OCI-LY1 (cell line): ENCODE results near the gene GLYAT.

Source experiments
- H2AFZ ChIP-seq: fragments of 200-600 bp; sonication (generic), shearing (Covaris generic); 2 replicates; pipeline ENCODE4 v1.6.0; 2014; ENCODE audit warnings: antibody characterized with exemption, mild to moderate bottlenecking, low read length
- H3F3A ChIP-seq: fragments of 200-600 bp; sonication (generic), shearing (Covaris generic); 2 replicates; pipeline ENCODE4 v1.6.0; 2014; ENCODE audit warnings: mild to moderate bottlenecking, antibody characterized with exemption, low read length, moderate library complexity; ENCODE audit not compliant: insufficient read depth
- H3K27ac ChIP-seq: fragments of 200-600 bp; sonication (generic); 2 replicates; pipeline ENCODE4 v1.5.1; 2014; ENCODE audit warnings: low read length, mixed run types, mild to moderate bottlenecking, low read depth; ENCODE audit not compliant: poor library complexity, severe bottlenecking
- H3K27me3 ChIP-seq: fragments of 200-600 bp; sonication (generic); 2 replicates; pipeline ENCODE4 v1.6.0; 2014; ENCODE audit warnings: antibody characterized with exemption, mild to moderate bottlenecking, low read length, moderate library complexity; ENCODE audit not compliant: insufficient read depth
- H3K36me3 ChIP-seq: fragments of 200-600 bp; sonication (generic); 2 replicates; pipeline ENCODE4 v1.6.1; 2014; ENCODE audit warnings: mild to moderate bottlenecking, antibody characterized with exemption, low read length, moderate library complexity, mixed read lengths; ENCODE audit not compliant: insufficient read depth
- H3K4me1 ChIP-seq: fragments of 200-600 bp; sonication (generic); 2 replicates; pipeline ENCODE4 v1.5.1; 2014; ENCODE audit warnings: mild to moderate bottlenecking, low read length, moderate library complexity; ENCODE audit not compliant: insufficient read depth, severe bottlenecking
- H3K4me2 ChIP-seq: fragments of 200-600 bp; sonication (generic), shearing (Covaris generic); 2 replicates; pipeline ENCODE4 v1.6.1; 2014; ENCODE audit warnings: low read length
- H3K4me3 ChIP-seq: fragments of 200-600 bp; sonication (generic); 2 replicates; pipeline ENCODE4 v1.5.1; 2014; ENCODE audit warnings: low read length, low read depth, mild to moderate bottlenecking, mixed read lengths; ENCODE audit not compliant: poor library complexity, severe bottlenecking
- H3K79me2 ChIP-seq: fragments of 200-600 bp; shearing (Covaris generic); 2 replicates; pipeline ENCODE4 v1.6.1; 2016; ENCODE audit warnings: mixed run types, low read length, mixed read lengths; ENCODE audit not compliant: insufficient read depth
- H3K9ac ChIP-seq: fragments of 200-600 bp; sonication (generic), shearing (Covaris generic); 2 replicates; pipeline ENCODE4 v1.6.1; 2014; ENCODE audit warnings: mild to moderate bottlenecking, low read length, mixed read lengths
- H3K9me2 ChIP-seq: fragments of 200-600 bp; sonication (generic), shearing (Covaris generic); 2 replicates; pipeline ENCODE4 v1.6.1; 2014; ENCODE audit warnings: low read depth, mild to moderate bottlenecking, low read length, mixed read lengths
- H3K9me3 ChIP-seq: fragments of 200-600 bp; shearing (Covaris generic); 2 replicates; pipeline ENCODE4 v1.6.1; 2014; ENCODE audit warnings: low read length, mixed read lengths
- H4K20me1 ChIP-seq: fragments of 200-600 bp; sonication (generic), shearing (Covaris generic); 2 replicates; pipeline ENCODE4 v1.6.0; 2016; ENCODE audit warnings: mild to moderate bottlenecking, low read length; ENCODE audit not compliant: insufficient read depth
- EZH2 ChIP-seq: fragments of 200-600 bp; sonication (generic), shearing (Covaris generic); IDR thresholded peaks from 2 replicates; pipeline ENCODE4 v1.8.0; 2017; ENCODE audit warnings: borderline replicate concordance, mixed run types, mild to moderate bottlenecking, antibody characterized with exemption, low read length, moderate library complexity, mixed read lengths
- TF ChIP-seq, protein P1 (sequence below): fragments of 200-600 bp; sonication (generic), shearing (Covaris generic); IDR thresholded peaks from 2 replicates; pipeline ENCODE4 v1.5.1; 2017; ENCODE audit warnings: mild to moderate bottlenecking, antibody characterized with exemption, low read length, moderate library complexity, mixed read lengths

The GLYAT gene

DNA sequence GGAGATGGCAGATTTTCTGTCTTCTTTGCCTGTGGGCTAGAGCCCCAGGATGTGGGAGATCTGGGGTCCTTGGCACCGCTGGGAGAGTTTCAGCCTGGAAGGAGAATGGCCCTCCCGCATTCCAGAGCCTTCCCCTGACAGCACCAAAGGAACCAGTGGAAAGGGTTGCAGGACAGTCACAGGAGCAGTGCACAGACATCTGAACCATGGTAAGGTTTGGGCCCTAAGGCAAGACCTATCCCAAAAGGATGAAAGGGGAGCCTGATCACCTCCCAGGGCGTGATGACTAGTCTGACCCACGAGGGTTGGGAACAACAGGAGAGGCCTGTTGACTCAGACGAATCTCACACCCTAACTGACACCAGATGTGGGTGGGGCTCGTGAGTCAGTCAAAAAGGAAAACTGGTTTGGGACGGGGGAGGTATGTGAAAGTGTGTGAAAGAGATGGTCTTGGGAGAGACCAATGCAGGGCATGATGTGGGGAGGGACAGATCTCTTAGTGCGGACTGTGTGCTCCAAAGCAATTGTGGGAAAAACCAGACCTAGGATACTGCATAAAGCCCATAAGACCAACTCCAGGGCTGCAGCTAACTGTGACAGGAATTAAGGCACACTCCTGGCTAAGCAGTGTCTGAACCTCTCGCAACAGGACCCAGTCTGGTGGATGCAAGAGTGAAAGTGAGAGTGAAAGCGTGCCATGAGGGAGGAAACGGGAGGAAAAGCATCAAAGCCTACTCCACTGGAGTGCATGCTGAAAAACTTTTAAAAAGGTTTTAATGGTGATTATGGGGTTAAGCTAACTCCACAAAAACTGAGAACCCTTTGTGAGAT is 39.1 kb upstream of the GLYAT start:
- Histone ChIP-seq H3K36me3 (no peaks in the 10 kb centered on the region), H3K4me1 (no peaks in the 10 kb centered on the region), H4K20me1 (no peaks in the 10 kb centered on the region), H3K27ac (no peak overlapping the region), H2AFZ (no peak overlapping the region), H3K27me3 (no peaks in the 10 kb centered on the region), H3K4me3 (no peak overlapping the region), H3K9ac (no peak overlapping the region), H3F3A (no peaks in the 10 kb centered on the region), H3K9me3 (no peaks in the 10 kb centered on the region), H3K9me2 (no peaks in the 10 kb centered on the region), H3K4me2 (no peak overlapping the region), H3K79me2 (no peaks in the 10 kb centered on the region)
- no peak for TF ChIP-seq EZH2
- TF ChIP-seq, protein P1, sequence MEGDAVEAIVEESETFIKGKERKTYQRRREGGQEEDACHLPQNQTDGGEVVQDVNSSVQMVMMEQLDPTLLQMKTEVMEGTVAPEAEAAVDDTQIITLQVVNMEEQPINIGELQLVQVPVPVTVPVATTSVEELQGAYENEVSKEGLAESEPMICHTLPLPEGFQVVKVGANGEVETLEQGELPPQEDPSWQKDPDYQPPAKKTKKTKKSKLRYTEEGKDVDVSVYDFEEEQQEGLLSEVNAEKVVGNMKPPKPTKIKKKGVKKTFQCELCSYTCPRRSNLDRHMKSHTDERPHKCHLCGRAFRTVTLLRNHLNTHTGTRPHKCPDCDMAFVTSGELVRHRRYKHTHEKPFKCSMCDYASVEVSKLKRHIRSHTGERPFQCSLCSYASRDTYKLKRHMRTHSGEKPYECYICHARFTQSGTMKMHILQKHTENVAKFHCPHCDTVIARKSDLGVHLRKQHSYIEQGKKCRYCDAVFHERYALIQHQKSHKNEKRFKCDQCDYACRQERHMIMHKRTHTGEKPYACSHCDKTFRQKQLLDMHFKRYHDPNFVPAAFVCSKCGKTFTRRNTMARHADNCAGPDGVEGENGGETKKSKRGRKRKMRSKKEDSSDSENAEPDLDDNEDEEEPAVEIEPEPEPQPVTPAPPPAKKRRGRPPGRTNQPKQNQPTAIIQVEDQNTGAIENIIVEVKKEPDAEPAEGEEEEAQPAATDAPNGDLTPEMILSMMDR, result no peak

DNA sequence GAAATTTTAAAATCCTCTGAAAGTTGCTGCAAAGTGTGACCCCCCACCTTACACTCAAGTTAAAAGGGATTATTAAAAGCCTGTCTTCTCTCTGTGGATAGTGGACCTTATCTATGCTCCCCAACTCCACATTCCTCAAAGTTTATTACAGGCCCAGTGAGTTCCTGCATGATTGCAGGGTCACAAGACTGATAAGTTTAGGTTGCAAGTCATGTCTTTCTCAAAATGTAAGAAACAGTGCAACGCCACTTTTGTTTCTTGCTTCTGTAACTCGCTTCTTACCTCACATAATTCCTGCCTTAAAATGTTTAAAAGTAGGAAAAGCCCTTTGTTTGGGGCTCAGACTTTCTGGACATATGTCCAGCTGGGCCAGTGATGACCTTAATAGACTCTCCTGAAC is 38.4 kb upstream of the GLYAT start:
- Histone ChIP-seq H3K79me2 (no peaks in the 10 kb centered on the region), H3K27me3 (no peaks in the 10 kb centered on the region), H3K36me3 (no peaks in the 10 kb centered on the region), H2AFZ (no peak overlapping the region), H3K4me1 (no peaks in the 10 kb centered on the region), H3F3A (no peaks in the 10 kb centered on the region), H3K9me3 (no peaks in the 10 kb centered on the region), H4K20me1 (no peaks in the 10 kb centered on the region), H3K4me2 (no peak overlapping the region), H3K9me2 (no peaks in the 10 kb centered on the region), H3K9ac (no peak overlapping the region), H3K4me3 (no peak overlapping the region), H3K27ac (no peak overlapping the region)
- no peak for TF ChIP-seq EZH2
- TF ChIP-seq, protein P1, result no peak

GRCh38 chr11:58769308-58769707 is 37.6 kb upstream of the GLYAT start:
- no peaks in the 10 kb centered on the region for H3K9me3 ChIP-seq
- no peak overlapping the region for H3K4me3 ChIP-seq

GRCh38 chr11:58768137-58768536 is 36.4 kb upstream of the GLYAT start:
- no peaks in the 10 kb centered on the region for H3K36me3 ChIP-seq
- no peaks in the 10 kb centered on the region for H3K9me3 ChIP-seq
- no peak overlapping the region for H3K9ac ChIP-seq
- H3K27me3 ChIP-seq, result no peaks in the 10 kb centered on the region
- H3K79me2 ChIP-seq, result no peaks in the 10 kb centered on the region
- H3K27ac ChIP-seq, result no peak overlapping the region
- H3K9me2 ChIP-seq, result no peaks in the 10 kb centered on the region
- H3K4me1 ChIP-seq, result no peaks in the 10 kb centered on the region
- H3F3A ChIP-seq, result no peaks in the 10 kb centered on the region
- H3K4me3 ChIP-seq, result no peak overlapping the region
- H2AFZ ChIP-seq, result no peak overlapping the region
- TF ChIP-seq EZH2, result no peak
- TF ChIP-seq, protein P1, result no peak
- H4K20me1 ChIP-seq, result no peaks in the 10 kb centered on the region
- H3K4me2 ChIP-seq, result no peak overlapping the region

More at GRCh38 chr11:58769308-58769707, 37.6 kb upstream of the GLYAT start:
- no peak for TF ChIP-seq EZH2
- no peaks in the 10 kb centered on the region for H3F3A ChIP-seq
- no peak overlapping the region for H3K9ac ChIP-seq
- no peaks in the 10 kb centered on the region for H3K79me2 ChIP-seq
- H3K27ac ChIP-seq, result no peak overlapping the region
- no peaks in the 10 kb centered on the region for H3K27me3 ChIP-seq
- H3K36me3 ChIP-seq, result no peaks in the 10 kb centered on the region
- no peaks in the 10 kb centered on the region for H3K4me1 ChIP-seq
- no peaks in the 10 kb centered on the region for H4K20me1 ChIP-seq
- H2AFZ ChIP-seq, result no peak overlapping the region
- no peaks in the 10 kb centered on the region for H3K9me2 ChIP-seq
- H3K4me2 ChIP-seq, result no peak overlapping the region
